ENCODE data around the gene TNS3. TPM values are rescaled to one million over a fixed set of nuclear protein-coding genes. Genes with fewer than 3 reads are reported as not detected.

TNS3 gene
- total RNA-seq, 1 donor from 2014 or later, result 92.9 TPM

DNA sequence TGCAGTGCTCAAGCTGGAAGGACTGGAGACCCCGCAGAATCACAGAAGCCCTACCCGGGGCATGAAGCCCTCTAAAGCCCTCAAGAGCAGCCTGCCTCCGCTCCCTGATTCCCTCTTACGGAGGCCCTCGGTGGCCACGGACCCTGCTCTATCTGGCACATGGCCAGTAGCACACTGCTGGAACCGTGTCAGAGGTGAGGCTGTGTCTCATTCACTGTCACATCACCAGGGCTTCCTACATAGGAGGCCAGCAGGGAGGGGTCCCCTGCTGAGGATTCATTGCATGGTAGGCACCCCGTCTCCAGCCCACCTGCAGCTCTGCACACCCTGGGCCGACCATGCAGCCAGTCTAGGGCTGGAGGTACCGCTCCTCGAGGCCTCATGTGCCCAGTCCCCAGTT, 259.2 kb downstream of the TNS3 start:
- Mint-ChIP-seq H3K9me3 (ENCODE audit: unreplicated experiment) (peaks cover 6% of the 10 kb centered on the region), H3K4me1 (ENCODE audit: low read depth, unreplicated experiment) (peaks cover 55% of the 10 kb centered on the region), H3K27ac (ENCODE audit: unreplicated experiment) (peak overlapping the region; percentile 77), H3K27me3 (ENCODE audit: low read depth, unreplicated experiment) (no peaks in the 10 kb centered on the region), H3K36me3 (ENCODE audit: low read depth, unreplicated experiment) (peaks cover 43% of the 10 kb centered on the region), H3K4me3 (ENCODE audit: unreplicated experiment) (no peak overlapping the region)
- H3K4me3 ChIP-seq (ENCODE audit: insufficient read depth, low read depth, low read length), result no peak overlapping the region
- H3K36me3 ChIP-seq (ENCODE audit: insufficient read depth, low read length), result peaks cover 20% of the 10 kb centered on the region
- no peak overlapping the region for H3K27ac ChIP-seq (ENCODE audit: low read depth, low read length)
- DNase-seq (ENCODE audit: low read depth), result no peak
- H3K27me3 ChIP-seq (ENCODE audit: insufficient read depth, low read length), result no peaks in the 10 kb centered on the region
- H3K4me1 ChIP-seq (ENCODE audit: insufficient read depth, low read length), result peaks cover 28% of the 10 kb centered on the region
- H2AFZ ChIP-seq (ENCODE audit: low read depth, low read length), result no peak overlapping the region
- no peak overlapping the region for H3K9ac ChIP-seq (ENCODE audit: low read length)
- H4K20me1 ChIP-seq (ENCODE audit: insufficient read depth, low read length), result peaks cover 39% of the 10 kb centered on the region
- TF ChIP-seq, protein P1, sequence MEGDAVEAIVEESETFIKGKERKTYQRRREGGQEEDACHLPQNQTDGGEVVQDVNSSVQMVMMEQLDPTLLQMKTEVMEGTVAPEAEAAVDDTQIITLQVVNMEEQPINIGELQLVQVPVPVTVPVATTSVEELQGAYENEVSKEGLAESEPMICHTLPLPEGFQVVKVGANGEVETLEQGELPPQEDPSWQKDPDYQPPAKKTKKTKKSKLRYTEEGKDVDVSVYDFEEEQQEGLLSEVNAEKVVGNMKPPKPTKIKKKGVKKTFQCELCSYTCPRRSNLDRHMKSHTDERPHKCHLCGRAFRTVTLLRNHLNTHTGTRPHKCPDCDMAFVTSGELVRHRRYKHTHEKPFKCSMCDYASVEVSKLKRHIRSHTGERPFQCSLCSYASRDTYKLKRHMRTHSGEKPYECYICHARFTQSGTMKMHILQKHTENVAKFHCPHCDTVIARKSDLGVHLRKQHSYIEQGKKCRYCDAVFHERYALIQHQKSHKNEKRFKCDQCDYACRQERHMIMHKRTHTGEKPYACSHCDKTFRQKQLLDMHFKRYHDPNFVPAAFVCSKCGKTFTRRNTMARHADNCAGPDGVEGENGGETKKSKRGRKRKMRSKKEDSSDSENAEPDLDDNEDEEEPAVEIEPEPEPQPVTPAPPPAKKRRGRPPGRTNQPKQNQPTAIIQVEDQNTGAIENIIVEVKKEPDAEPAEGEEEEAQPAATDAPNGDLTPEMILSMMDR (IDR thresholded peaks at IDR 0.05; ENCODE audit: insufficient read depth, low read depth, low read length), result no peak
- TF ChIP-seq EZH2 (IDR thresholded peaks at IDR 0.05; ENCODE audit: insufficient read depth, low read length), result no peak
- H3K79me2 ChIP-seq (ENCODE audit: insufficient read depth, low read length), result peaks cover 42% of the 10 kb centered on the region
- no peak overlapping the region for H3K4me2 ChIP-seq (ENCODE audit: low read length)
- peaks cover 3% of the 10 kb centered on the region for H3K9me3 ChIP-seq (ENCODE audit: insufficient read depth, low read depth, low read length)
- FAIRE-seq, result no peak

DNA sequence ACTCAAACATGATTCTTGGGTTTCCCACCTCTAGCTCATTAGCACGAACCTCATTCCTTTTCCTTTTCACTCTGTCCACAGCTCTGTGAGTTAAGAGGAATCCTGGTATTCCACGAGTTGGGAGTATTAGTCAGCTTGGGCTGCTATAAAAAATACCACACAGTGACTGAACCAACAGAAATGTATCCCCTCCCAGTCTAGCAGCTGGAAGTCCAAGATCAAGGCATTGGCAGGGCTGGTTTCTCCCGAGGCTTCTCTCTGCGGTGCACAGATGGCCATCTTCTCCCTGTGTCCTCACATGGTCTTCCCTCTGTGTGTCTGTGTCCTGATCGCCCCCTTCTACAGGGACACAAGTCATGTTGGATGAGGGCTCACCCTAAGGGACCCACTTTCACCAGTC, 261.6 kb downstream of the TNS3 start:
- H3K36me3 ChIP-seq (ENCODE audit: insufficient read depth, low read length), result peaks cover 19% of the 10 kb centered on the region
- peaks cover 36% of the 10 kb centered on the region for H3K79me2 ChIP-seq (ENCODE audit: insufficient read depth, low read length)
- peaks cover 3% of the 10 kb centered on the region for H3K9me3 ChIP-seq (ENCODE audit: insufficient read depth, low read depth, low read length)
- no peaks in the 10 kb centered on the region for H3K27me3 Mint-ChIP-seq (ENCODE audit: low read depth, unreplicated experiment)
- no peak overlapping the region for H3K27ac ChIP-seq (ENCODE audit: low read depth, low read length)
- no peak for FAIRE-seq
- H3K4me2 ChIP-seq (ENCODE audit: low read length), result no peak overlapping the region
- peaks cover 57% of the 10 kb centered on the region for H3K4me1 Mint-ChIP-seq (ENCODE audit: low read depth, unreplicated experiment)
- H2AFZ ChIP-seq (ENCODE audit: low read depth, low read length), result no peak overlapping the region
- no peak for TF ChIP-seq EZH2 (IDR thresholded peaks at IDR 0.05; ENCODE audit: insufficient read depth, low read length)
- TF ChIP-seq, protein P1 (IDR thresholded peaks at IDR 0.05; ENCODE audit: insufficient read depth, low read depth, low read length), result no peak
- no peak overlapping the region for H3K4me3 Mint-ChIP-seq (ENCODE audit: unreplicated experiment)
- no peak overlapping the region for H3K9ac ChIP-seq (ENCODE audit: low read length)
- peaks cover 10% of the 10 kb centered on the region for H3K4me1 ChIP-seq (ENCODE audit: insufficient read depth, low read length)
- H4K20me1 ChIP-seq (ENCODE audit: insufficient read depth, low read length), result peaks cover 36% of the 10 kb centered on the region
- H3K27me3 ChIP-seq (ENCODE audit: insufficient read depth, low read length), result no peaks in the 10 kb centered on the region
- peaks cover 6% of the 10 kb centered on the region for H3K9me3 Mint-ChIP-seq (ENCODE audit: unreplicated experiment)
- H3K27ac Mint-ChIP-seq (ENCODE audit: unreplicated experiment), result no peak overlapping the region
- DNase-seq (ENCODE audit: low read depth), result peak; percentile 64
- H3K36me3 Mint-ChIP-seq (ENCODE audit: low read depth, unreplicated experiment), result peaks cover 51% of the 10 kb centered on the region
- no peak overlapping the region for H3K4me3 ChIP-seq (ENCODE audit: insufficient read depth, low read depth, low read length)

DNA sequence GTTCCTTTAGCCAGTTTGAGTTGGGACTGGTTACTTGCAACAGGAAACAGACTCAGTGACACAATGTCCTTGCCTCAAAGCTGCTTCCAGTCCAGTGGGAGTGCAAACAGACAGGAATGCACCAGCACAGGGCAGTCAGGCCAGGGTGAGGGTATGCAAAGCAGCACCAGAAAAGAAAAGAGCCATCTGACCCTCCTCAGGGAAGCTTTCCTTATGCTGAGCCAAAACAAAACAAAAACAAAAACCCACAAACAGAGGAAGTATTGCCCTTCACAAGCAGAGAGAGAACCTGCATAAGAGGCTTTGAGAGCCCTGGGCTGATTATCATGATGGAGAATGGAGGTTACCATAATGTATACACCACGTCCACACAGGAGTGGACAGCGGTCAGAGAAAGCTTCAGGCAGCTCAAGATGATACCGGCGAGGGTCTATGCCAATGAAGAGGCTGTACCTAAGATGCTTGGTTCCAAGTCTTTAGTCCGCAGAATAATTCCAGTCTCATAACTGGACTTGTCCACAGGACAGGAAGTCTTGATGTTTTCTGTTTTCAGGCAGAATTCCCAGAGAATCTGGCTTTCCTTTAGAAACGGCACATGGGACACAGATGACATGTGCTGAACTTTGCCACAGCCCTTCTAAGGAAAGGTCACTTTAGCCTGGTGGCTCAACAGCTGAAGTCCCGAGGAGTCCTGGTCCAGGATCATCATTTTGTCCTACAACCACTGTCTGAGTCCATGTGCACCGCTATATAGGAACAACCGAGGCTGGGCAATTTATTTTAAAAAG, 263.3 kb downstream of the TNS3 start:
- FAIRE-seq, result no peak
- Histone ChIP-seq H3K27me3 (ENCODE audit: insufficient read depth, low read length) (no peaks in the 10 kb centered on the region), H3K79me2 (ENCODE audit: insufficient read depth, low read length) (peaks cover 37% of the 10 kb centered on the region), H3K4me1 (ENCODE audit: insufficient read depth, low read length) (peaks cover 21% of the 10 kb centered on the region), H3K36me3 (ENCODE audit: insufficient read depth, low read length) (peaks cover 13% of the 10 kb centered on the region), H3K4me3 (ENCODE audit: insufficient read depth, low read depth, low read length) (no peak overlapping the region), H3K4me2 (ENCODE audit: low read length) (no peak overlapping the region), H3K9ac (ENCODE audit: low read length) (no peak overlapping the region), H2AFZ (ENCODE audit: low read depth, low read length) (no peak overlapping the region), H4K20me1 (ENCODE audit: insufficient read depth, low read length) (peaks cover 50% of the 10 kb centered on the region), H3K9me3 (ENCODE audit: insufficient read depth, low read depth, low read length) (peaks cover 3% of the 10 kb centered on the region), H3K27ac (ENCODE audit: low read depth, low read length) (no peak overlapping the region)
- Mint-ChIP-seq H3K36me3 (ENCODE audit: low read depth, unreplicated experiment) (peaks cover 53% of the 10 kb centered on the region), H3K27ac (ENCODE audit: unreplicated experiment) (peak overlapping the region; percentile 34), H3K27me3 (ENCODE audit: low read depth, unreplicated experiment) (no peaks in the 10 kb centered on the region), H3K4me3 (ENCODE audit: unreplicated experiment) (no peak overlapping the region), H3K4me1 (ENCODE audit: low read depth, unreplicated experiment) (peaks cover 61% of the 10 kb centered on the region), H3K9me3 (ENCODE audit: unreplicated experiment) (peaks cover 6% of the 10 kb centered on the region)
- DNase-seq (ENCODE audit: low read depth), result no peak
- TF ChIP-seq, protein P1 (IDR thresholded peaks at IDR 0.05; ENCODE audit: insufficient read depth, low read depth, low read length), result no peak
- no peak for TF ChIP-seq EZH2 (IDR thresholded peaks at IDR 0.05; ENCODE audit: insufficient read depth, low read length)
